ENCODE data around the gene PSPC1.
"Not testable (repeated sequence)": the region's sequence is repeated elsewhere in the genome, so short reads cannot be mapped to it uniquely, and the experiment has no call there.

DNA sequence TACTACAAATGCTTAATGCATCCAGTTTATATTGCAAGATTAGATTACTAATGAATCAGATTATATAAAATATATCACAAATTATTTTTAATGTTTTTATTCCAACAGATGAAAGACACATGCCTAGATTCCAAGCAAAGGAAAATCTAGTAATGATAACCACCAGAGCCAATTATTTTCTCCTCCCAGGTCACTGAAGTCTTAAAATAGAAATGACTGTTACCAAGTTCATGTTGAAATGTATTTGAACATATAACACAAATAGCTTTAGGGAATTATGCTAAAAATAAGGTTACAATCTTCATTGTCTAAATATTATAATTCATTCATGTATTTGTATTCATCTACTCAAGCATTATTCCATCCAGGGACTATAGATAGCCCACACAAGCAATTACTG lies 73.0 kb downstream of the PSPC1 start:
- TF ChIP-seq, protein P1, sequence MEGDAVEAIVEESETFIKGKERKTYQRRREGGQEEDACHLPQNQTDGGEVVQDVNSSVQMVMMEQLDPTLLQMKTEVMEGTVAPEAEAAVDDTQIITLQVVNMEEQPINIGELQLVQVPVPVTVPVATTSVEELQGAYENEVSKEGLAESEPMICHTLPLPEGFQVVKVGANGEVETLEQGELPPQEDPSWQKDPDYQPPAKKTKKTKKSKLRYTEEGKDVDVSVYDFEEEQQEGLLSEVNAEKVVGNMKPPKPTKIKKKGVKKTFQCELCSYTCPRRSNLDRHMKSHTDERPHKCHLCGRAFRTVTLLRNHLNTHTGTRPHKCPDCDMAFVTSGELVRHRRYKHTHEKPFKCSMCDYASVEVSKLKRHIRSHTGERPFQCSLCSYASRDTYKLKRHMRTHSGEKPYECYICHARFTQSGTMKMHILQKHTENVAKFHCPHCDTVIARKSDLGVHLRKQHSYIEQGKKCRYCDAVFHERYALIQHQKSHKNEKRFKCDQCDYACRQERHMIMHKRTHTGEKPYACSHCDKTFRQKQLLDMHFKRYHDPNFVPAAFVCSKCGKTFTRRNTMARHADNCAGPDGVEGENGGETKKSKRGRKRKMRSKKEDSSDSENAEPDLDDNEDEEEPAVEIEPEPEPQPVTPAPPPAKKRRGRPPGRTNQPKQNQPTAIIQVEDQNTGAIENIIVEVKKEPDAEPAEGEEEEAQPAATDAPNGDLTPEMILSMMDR (IDR thresholded peaks at IDR 0.05; ENCODE audit: poor library complexity, severe bottlenecking): not testable (repeated sequence)
- not testable (repeated sequence) for TF ChIP-seq RAD21 (conservative IDR thresholded peaks at IDR 0.05); SMC3 (conservative IDR thresholded peaks at IDR 0.05; ENCODE audit: poor library complexity); POLR2AphosphoS5 (IDR thresholded peaks at IDR 0.05); EP300 (conservative IDR thresholded peaks at IDR 0.05; ENCODE audit: poor library complexity, severe bottlenecking); TAF1 (IDR thresholded peaks at IDR 0.05; ENCODE audit: low read depth)
- TF ChIP-seq, protein P2, sequence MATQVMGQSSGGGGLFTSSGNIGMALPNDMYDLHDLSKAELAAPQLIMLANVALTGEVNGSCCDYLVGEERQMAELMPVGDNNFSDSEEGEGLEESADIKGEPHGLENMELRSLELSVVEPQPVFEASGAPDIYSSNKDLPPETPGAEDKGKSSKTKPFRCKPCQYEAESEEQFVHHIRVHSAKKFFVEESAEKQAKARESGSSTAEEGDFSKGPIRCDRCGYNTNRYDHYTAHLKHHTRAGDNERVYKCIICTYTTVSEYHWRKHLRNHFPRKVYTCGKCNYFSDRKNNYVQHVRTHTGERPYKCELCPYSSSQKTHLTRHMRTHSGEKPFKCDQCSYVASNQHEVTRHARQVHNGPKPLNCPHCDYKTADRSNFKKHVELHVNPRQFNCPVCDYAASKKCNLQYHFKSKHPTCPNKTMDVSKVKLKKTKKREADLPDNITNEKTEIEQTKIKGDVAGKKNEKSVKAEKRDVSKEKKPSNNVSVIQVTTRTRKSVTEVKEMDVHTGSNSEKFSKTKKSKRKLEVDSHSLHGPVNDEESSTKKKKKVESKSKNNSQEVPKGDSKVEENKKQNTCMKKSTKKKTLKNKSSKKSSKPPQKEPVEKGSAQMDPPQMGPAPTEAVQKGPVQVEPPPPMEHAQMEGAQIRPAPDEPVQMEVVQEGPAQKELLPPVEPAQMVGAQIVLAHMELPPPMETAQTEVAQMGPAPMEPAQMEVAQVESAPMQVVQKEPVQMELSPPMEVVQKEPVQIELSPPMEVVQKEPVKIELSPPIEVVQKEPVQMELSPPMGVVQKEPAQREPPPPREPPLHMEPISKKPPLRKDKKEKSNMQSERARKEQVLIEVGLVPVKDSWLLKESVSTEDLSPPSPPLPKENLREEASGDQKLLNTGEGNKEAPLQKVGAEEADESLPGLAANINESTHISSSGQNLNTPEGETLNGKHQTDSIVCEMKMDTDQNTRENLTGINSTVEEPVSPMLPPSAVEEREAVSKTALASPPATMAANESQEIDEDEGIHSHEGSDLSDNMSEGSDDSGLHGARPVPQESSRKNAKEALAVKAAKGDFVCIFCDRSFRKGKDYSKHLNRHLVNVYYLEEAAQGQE (IDR thresholded peaks at IDR 0.05; ENCODE audit: borderline replicate concordance): not testable (repeated sequence)
